Fibroblast of lung (primary cell): ENCODE data around the gene CRADD. TPM values are rescaled to one million over a fixed set of nuclear protein-coding genes. Genes with fewer than 3 reads are reported as not detected.

Experiments
- DNase-seq, 2 donors: peaks; one replicate each; pipeline versions ENCODE4 v3.0.0 to v3.0.0-alpha.2; 2010; ENCODE audit warnings: low read depth in 2 of 2
- H2AFZ ChIP-seq: 2 replicates; pipeline ENCODE4 v1.5.1; 2012; ENCODE audit warnings: low read length, control low read depth, inconsistent platforms
- H3K27ac ChIP-seq: 2 replicates; pipeline ENCODE4 v1.5.1; 2011; ENCODE audit warnings: low read length, control low read depth; ENCODE audit not compliant: insufficient read depth
- H3K27me3 ChIP-seq: 2 replicates; pipeline ENCODE4 v1.5.1; 2011; ENCODE audit warnings: mild to moderate bottlenecking, low read length; ENCODE audit not compliant: control insufficient read depth, insufficient read depth
- H3K36me3 ChIP-seq: 2 replicates; pipeline ENCODE4 v1.5.1; 2011; ENCODE audit warnings: low read length; ENCODE audit not compliant: control insufficient read depth, insufficient read depth
- H3K4me1 ChIP-seq: 2 replicates; pipeline ENCODE4 v1.5.1; 2011; ENCODE audit warnings: low read length; ENCODE audit not compliant: control insufficient read depth, insufficient read depth; ENCODE audit errors: extremely low read depth
- H3K4me2 ChIP-seq: 2 replicates; pipeline ENCODE4 v1.5.1; 2011; ENCODE audit warnings: low read length, control low read depth; ENCODE audit not compliant: insufficient read depth; ENCODE audit errors: extremely low read depth
- H3K4me3 ChIP-seq, 4 experiments: fragments of 200-600 bp in 1 of 4; sonication (generic) in 1 of 4; replicated peaks in 1 of 4; 2 replicates each; pipeline ENCODE4 v1.5.1; 2011 to 2016; ENCODE audit warnings: low read length in 4 of 4, low read depth in 3 of 4, mild to moderate bottlenecking in 3 of 4, control low read depth in 2 of 4, inconsistent platforms in 1 of 4, mixed read lengths in 1 of 4; ENCODE audit not compliant: insufficient read depth in 1 of 4; ENCODE audit errors: control extremely low read depth in 1 of 4
- H3K79me2 ChIP-seq: 2 replicates; pipeline ENCODE4 v1.5.1; 2012; ENCODE audit warnings: mild to moderate bottlenecking, low read length, inconsistent platforms; ENCODE audit not compliant: control insufficient read depth, insufficient read depth
- H3K9ac ChIP-seq: 2 replicates; pipeline ENCODE4 v1.5.1; 2011; ENCODE audit warnings: mild to moderate bottlenecking, low read length, control low read depth; ENCODE audit not compliant: insufficient read depth
- H3K9me3 ChIP-seq: 2 replicates; pipeline ENCODE4 v1.5.1; 2012; ENCODE audit warnings: low read depth, low read length; ENCODE audit not compliant: control insufficient read depth, insufficient read depth
- H4K20me1 ChIP-seq: 2 replicates; pipeline ENCODE4 v1.5.1; 2011; ENCODE audit warnings: low read length; ENCODE audit not compliant: control insufficient read depth, insufficient read depth; ENCODE audit errors: extremely low read depth
- EZH2 ChIP-seq: IDR thresholded peaks from 2 replicates; pipeline ENCODE4 v1.5.1; 2012; ENCODE audit warnings: low read length, control low read depth, mild to moderate bottlenecking; ENCODE audit errors: missing control alignments
- polyA plus RNA-seq, 2 donors: library from polyadenylated mRNA; depleted of rRNA in 1 of 2; stranded (reverse) in 1 of 2; unstranded in 1 of 2; fragments of >200 nt; gene quantifications; 2 replicates each; pipeline ENCODE4 v1.2.1, GENCODE V29; 2011 to 2012; ENCODE audit warnings: missing spikeins in 1 of 2
- total RNA-seq: library from RNA; depleted of rRNA; stranded (reverse); fragments of >200 nt; gene quantifications from 2 replicates; pipeline ENCODE4 v1.2.1, GENCODE V29; 2014
- TF ChIP-seq, protein P1 (sequence below), 2 donors: IDR thresholded peaks in 1 of 2; conservative IDR thresholded peaks in 1 of 2; 1 replicate in 1 of 2; 2 replicates in 1 of 2; pipeline ENCODE4 v1.5.1; 2011 to 2012; ENCODE audit warnings: low read length in 2 of 2, control low read depth in 1 of 2, inconsistent platforms in 1 of 2, low read depth in 1 of 2, mild to moderate bottlenecking in 1 of 2

The CRADD gene
- total and polyA plus RNA-seq, 2 donors (not counting 1 experiment from before 2014, with no cell fraction given): 13.5 to 21.1 TPM

DNA sequence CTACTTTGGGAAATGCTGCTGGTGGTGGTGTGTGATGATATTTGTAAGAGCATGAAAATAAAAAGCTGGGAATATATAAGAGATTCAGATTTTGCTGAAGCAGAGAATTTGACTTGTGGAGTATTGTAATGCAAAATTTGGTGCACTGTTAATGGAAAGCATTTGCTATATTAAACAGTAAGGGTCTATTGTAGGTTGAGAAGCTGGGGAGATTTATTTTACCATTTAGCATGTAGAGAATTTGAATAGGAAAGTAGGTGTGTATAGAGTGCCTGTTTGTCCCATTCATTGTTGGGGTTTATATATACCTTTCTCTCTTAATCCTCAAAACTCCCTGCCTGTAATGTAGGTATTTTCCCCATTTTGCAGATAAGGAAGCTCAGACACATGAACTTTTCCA lies 48.4 kb downstream of the CRADD start:
- TF ChIP-seq, protein P1, sequence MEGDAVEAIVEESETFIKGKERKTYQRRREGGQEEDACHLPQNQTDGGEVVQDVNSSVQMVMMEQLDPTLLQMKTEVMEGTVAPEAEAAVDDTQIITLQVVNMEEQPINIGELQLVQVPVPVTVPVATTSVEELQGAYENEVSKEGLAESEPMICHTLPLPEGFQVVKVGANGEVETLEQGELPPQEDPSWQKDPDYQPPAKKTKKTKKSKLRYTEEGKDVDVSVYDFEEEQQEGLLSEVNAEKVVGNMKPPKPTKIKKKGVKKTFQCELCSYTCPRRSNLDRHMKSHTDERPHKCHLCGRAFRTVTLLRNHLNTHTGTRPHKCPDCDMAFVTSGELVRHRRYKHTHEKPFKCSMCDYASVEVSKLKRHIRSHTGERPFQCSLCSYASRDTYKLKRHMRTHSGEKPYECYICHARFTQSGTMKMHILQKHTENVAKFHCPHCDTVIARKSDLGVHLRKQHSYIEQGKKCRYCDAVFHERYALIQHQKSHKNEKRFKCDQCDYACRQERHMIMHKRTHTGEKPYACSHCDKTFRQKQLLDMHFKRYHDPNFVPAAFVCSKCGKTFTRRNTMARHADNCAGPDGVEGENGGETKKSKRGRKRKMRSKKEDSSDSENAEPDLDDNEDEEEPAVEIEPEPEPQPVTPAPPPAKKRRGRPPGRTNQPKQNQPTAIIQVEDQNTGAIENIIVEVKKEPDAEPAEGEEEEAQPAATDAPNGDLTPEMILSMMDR (conservative IDR thresholded peaks at IDR 0.05 in 1 of 2, IDR thresholded peaks at IDR 0.05 in 1 of 2; ENCODE audit: low read depth in 1 of 2, low read length in 2 of 2): no peak
- no peak for TF ChIP-seq EZH2
- DNase-seq: no peak

DNA sequence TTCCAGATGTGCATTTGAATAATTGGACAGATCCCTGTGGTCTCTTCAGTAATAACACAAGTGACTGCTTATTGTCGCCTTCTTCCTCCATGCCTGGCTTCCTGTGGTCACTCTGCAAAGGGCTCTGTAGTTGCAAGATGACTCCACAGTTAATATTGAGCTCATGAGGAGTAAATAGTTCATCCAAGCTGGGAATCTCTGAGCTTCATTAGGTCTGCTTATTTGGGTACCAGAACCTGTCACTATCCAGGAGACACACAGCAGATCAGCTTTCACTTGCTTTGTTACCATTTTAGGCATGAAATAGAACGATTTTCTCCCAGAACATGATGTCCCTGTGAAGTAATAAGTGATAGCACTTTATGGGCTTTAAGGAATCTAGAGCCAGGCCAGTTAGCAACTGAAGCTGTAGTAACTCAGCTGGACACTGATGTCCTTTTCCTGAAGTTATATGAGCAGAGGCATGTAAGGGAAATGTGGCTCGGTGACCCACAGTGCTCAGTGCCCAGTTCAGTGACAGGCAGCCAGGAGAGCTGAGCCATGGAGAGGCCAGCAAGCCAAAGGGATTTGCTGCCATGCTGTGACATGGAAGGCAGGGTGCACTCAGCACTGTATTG lies 50.1 kb downstream of the CRADD start:
- Histone ChIP-seq H3K4me1 (no peaks in the 10 kb centered on the region), H3K79me2 (no peaks in the 10 kb centered on the region), H3K4me3 (no peak overlapping the region), H3K9ac (no peak overlapping the region), H3K27ac (no peak overlapping the region), H4K20me1 (no peaks in the 10 kb centered on the region), H3K9me3 (no peaks in the 10 kb centered on the region), H3K36me3 (no peaks in the 10 kb centered on the region), H2AFZ (no peak overlapping the region), H3K4me2 (no peak overlapping the region), H3K27me3 (no peaks in the 10 kb centered on the region)
- no peak for DNase-seq
- TF ChIP-seq EZH2: no peak
- TF ChIP-seq, protein P1 (conservative IDR thresholded peaks at IDR 0.05 in 1 of 2, IDR thresholded peaks at IDR 0.05 in 1 of 2; ENCODE audit: low read depth in 1 of 2, low read length in 2 of 2): no peak

More for the DNA sequence above, 48.4 kb downstream of the CRADD start:
- no peaks in the 10 kb centered on the region for H3K36me3 ChIP-seq
- no peaks in the 10 kb centered on the region for H3K9me3 ChIP-seq
- no peaks in the 10 kb centered on the region for H3K4me1 ChIP-seq
- no peaks in the 10 kb centered on the region for H4K20me1 ChIP-seq
- H3K9ac ChIP-seq: no peak overlapping the region
- H3K4me2 ChIP-seq: no peak overlapping the region
- H3K79me2 ChIP-seq: no peaks in the 10 kb centered on the region
- H2AFZ ChIP-seq: no peak overlapping the region
- no peak overlapping the region for H3K27ac ChIP-seq
- no peak overlapping the region for H3K4me3 ChIP-seq
- H3K27me3 ChIP-seq: no peaks in the 10 kb centered on the region

DNA sequence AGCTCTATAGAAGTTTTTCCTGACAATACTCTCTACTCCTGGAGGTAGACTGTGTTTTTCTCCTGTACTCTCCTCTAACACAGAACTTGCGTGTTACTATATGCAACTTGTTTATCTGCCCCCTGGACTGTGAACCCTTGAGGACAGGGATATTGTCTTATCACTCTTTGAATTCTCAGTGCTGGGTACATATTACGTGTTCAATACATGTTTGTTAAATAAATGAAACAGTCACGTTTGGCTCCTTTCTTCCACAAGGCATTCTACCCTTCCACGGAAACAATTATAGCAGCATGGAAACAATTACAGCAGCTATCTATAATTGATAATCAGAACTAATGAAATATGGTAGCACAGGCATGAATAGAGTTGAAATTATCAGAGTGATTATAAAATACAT lies 50.7 kb downstream of the CRADD start:
- Histone ChIP-seq H3K4me3 (no peak overlapping the region), H3K9ac (no peak overlapping the region), H3K9me3 (no peaks in the 10 kb centered on the region), H3K4me2 (no peak overlapping the region), H3K79me2 (no peaks in the 10 kb centered on the region), H2AFZ (no peak overlapping the region), H3K4me1 (no peaks in the 10 kb centered on the region), H3K27ac (no peak overlapping the region), H4K20me1 (no peaks in the 10 kb centered on the region), H3K36me3 (no peaks in the 10 kb centered on the region), H3K27me3 (no peaks in the 10 kb centered on the region)
- no peak for DNase-seq
- no peak for TF ChIP-seq EZH2
- TF ChIP-seq, protein P1 (conservative IDR thresholded peaks at IDR 0.05 in 1 of 2, IDR thresholded peaks at IDR 0.05 in 1 of 2; ENCODE audit: low read depth in 1 of 2, low read length in 2 of 2): no peak
